HepG2 (cell line): ENCODE results near the gene PFN1. TPM values are rescaled to one million over a fixed set of nuclear protein-coding genes. Genes with fewer than 3 reads are reported as not detected.

ENCODE experiments used
- ATRX ChIP-seq: sonication (generic); formaldehyde crosslinking; IDR thresholded peaks from 2 replicates; pipeline ENCODE4 v1.4.0; 2020; ENCODE audit warnings: missing genetic modification reagents, borderline replicate concordance
- HNF4G ChIP-seq, 2 experiments: sonication (generic) in 1 of 2; formaldehyde crosslinking in 1 of 2; IDR thresholded peaks; 2 replicates each; pipeline versions ENCODE4 v1.4.0 to v1.6.1; 2011 to 2020; ENCODE audit warnings: borderline replicate concordance in 2 of 2, low read depth in 2 of 2, mild to moderate bottlenecking in 2 of 2, low read length in 1 of 2, missing genetic modification reagents in 1 of 2, moderate library complexity in 1 of 2
- KAT8 ChIP-seq: IDR thresholded peaks from 2 replicates; pipeline ENCODE4 v1.6.1; 2016; ENCODE audit warnings: missing genetic modification reagents, missing compliant biosample characterization
- KDM3A ChIP-seq: IDR thresholded peaks from 2 replicates; pipeline ENCODE4 v1.6.1; 2018; ENCODE audit warnings: low read depth, missing compliant biosample characterization
- MAZ ChIP-seq, 2 experiments: sonication (generic) in 1 of 2; formaldehyde crosslinking in 1 of 2; IDR thresholded peaks; 2 replicates each; pipeline versions ENCODE4 v1.5.0 to v1.6.1; 2012 to 2020; ENCODE audit warnings: low read depth in 2 of 2, mild to moderate bottlenecking in 2 of 2, borderline replicate concordance in 1 of 2, improper control_type of control experiment in 1 of 2, low read length in 1 of 2, missing genetic modification reagents in 1 of 2, moderate library complexity in 1 of 2
- MYC ChIP-seq: sonication (generic); formaldehyde crosslinking; IDR thresholded peaks from 2 replicates; pipeline ENCODE4 v1.9.0; 2021; ENCODE audit warnings: missing genetic modification reagents, borderline replicate concordance
- NKX3-1 ChIP-seq: sonication (generic); formaldehyde crosslinking; IDR thresholded peaks from 2 replicates; pipeline ENCODE4 v1.5.0; 2020; ENCODE audit warnings: missing genetic modification reagents
- RXRA ChIP-seq: sonication (generic); formaldehyde crosslinking; IDR thresholded peaks from 2 replicates; pipeline ENCODE4 v1.5.1; 2020; ENCODE audit warnings: missing genetic modification reagents
- SOX5 ChIP-seq: IDR thresholded peaks from 2 replicates; pipeline ENCODE4 v1.6.1; 2016; ENCODE audit warnings: borderline replicate concordance
- YY1 ChIP-seq: IDR thresholded peaks from 2 replicates; pipeline ENCODE4 v1.6.1; 2011; ENCODE audit warnings: low read length, low read depth, moderate library complexity, mild to moderate bottlenecking; ENCODE audit not compliant: insufficient read depth, insufficient replicate concordance
- ZFP36L1 ChIP-seq: sonication (generic); formaldehyde crosslinking; IDR thresholded peaks from 2 replicates; pipeline ENCODE4 v1.8.0; 2022; ENCODE audit warnings: mild to moderate bottlenecking, missing genetic modification reagents, moderate library complexity
- ZFP82 ChIP-seq: sonication (generic); formaldehyde crosslinking; IDR thresholded peaks from 2 replicates; pipeline ENCODE4 v1.5.1; 2020; ENCODE audit warnings: mild to moderate bottlenecking, missing genetic modification reagents, borderline replicate concordance
- ZNF30 ChIP-seq: sonication (generic); formaldehyde crosslinking; IDR thresholded peaks from 2 replicates; pipeline ENCODE4 v1.5.0; 2020; ENCODE audit warnings: mild to moderate bottlenecking, missing genetic modification reagents
- ZNF510 ChIP-seq: sonication (generic); formaldehyde crosslinking; IDR thresholded peaks from 2 replicates; pipeline ENCODE4 v1.4.0; 2020; ENCODE audit warnings: low read depth, mild to moderate bottlenecking, missing genetic modification reagents
- ZNF572 ChIP-seq: sonication (generic); formaldehyde crosslinking; IDR thresholded peaks from 2 replicates; pipeline ENCODE4 v1.5.1; 2020; ENCODE audit warnings: mild to moderate bottlenecking, missing genetic modification reagents
- ZNF790 ChIP-seq: sonication (generic); formaldehyde crosslinking; IDR thresholded peaks from 2 replicates; pipeline ENCODE4 v1.8.0; 2022; ENCODE audit warnings: missing genetic modification reagents, mild to moderate bottlenecking, borderline replicate concordance
- ZSCAN12 ChIP-seq: sonication (generic); formaldehyde crosslinking; IDR thresholded peaks from 2 replicates; pipeline ENCODE4 v1.9.0; 2021; ENCODE audit warnings: mild to moderate bottlenecking, missing genetic modification reagents
- ZSCAN21 ChIP-seq: sonication (generic); formaldehyde crosslinking; IDR thresholded peaks from 2 replicates; pipeline ENCODE4 v1.8.0; 2022; ENCODE audit warnings: mild to moderate bottlenecking, missing genetic modification reagents, moderate library complexity, borderline replicate concordance
- polyA plus RNA-seq, 8 experiments: library from polyadenylated mRNA; depleted of rRNA in 3 of 8; stranded (reverse) in 7 of 8; unstranded in 1 of 8; fragments of >200 nt; fragmentation: Illumina TruSeq in 4 of 8; extraction: Trizol in 4 of 8; gene quantifications; 2 replicates each; pipeline versions ENCODE4 v1.2.1 to v1.2.3, GENCODE V29; 2011 to 2016; ENCODE audit warnings: low read depth in 4 of 8, missing spikeins in 1 of 8, mixed read lengths in 1 of 8; ENCODE audit not compliant: insufficient read depth in 1 of 8
- total RNA-seq, 5 experiments: library from RNA; depleted of rRNA; stranded (reverse); fragments of >200 nt; fragmentation: Illumina TruSeq; extraction: Trizol; gene quantifications; 2 replicates each; pipeline ENCODE4 v1.2.3, GENCODE V29; 2016; ENCODE audit warnings: low read depth in 1 of 5
- TF ChIP-seq, protein P1 (sequence below): sonication (generic); formaldehyde crosslinking; IDR thresholded peaks from 2 replicates; pipeline ENCODE4 v1.5.0; 2020; ENCODE audit warnings: mild to moderate bottlenecking, missing genetic modification reagents
- TF ChIP-seq, protein P2 (sequence below): sonication (generic); formaldehyde crosslinking; IDR thresholded peaks from 2 replicates; pipeline ENCODE4 v1.5.0; 2020; ENCODE audit warnings: missing genetic modification reagents, mild to moderate bottlenecking, borderline replicate concordance
- TF ChIP-seq, protein P3 (sequence below): sonication (generic); formaldehyde crosslinking; conservative IDR thresholded peaks from 2 replicates; pipeline ENCODE4 v1.8.0; 2022; ENCODE audit warnings: low read depth, missing genetic modification reagents
- TF ChIP-seq, protein P4 (sequence below): sonication (generic); formaldehyde crosslinking; IDR thresholded peaks from 2 replicates; pipeline ENCODE4 v1.5.0; 2020; ENCODE audit warnings: mild to moderate bottlenecking, missing genetic modification reagents

Gene PFN1
- total and polyA plus RNA-seq, 2 of the 13 experiments (the other 11 are each of a cell fraction or from before 2014, with no cell fraction given) = 494 to 613 TPM

DNA sequence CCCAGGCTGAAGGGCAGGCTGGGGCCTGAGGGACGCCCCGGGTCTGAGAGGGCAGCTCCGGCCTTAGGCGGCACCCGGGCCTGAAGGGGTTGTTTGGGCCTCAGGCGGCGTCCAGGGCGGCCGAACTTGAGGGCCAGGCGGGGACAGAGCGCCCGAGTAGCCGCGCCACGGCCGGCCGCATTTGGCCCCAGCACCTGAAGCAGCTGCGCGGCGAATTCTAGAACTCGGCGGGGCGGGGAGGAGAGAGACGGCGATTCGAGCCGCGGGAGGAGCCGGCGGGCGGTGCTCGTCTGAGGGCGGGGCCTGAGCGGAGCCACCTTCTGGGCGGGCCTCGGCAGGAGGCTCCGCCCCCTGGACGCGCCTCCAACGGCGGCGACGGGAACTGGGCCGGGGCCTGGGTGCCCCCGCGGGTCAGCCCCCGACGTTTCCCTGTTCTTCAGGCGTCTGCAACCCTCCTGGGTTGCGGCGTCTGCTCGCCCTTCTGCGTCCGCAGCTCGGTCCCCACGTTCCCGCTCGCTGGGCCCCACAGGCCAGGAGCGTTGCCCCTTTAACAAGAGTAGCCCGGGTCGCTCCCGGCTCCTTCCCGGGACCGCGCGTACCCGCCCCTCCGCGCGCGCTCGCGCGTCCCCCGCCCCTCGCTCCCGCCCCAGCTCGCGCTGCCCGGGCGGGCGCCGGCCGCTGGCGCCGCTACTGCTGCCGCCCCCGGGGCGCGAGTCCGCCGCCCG is 49.1 kb upstream of the PFN1 start, which contains the start of the genes INCA1 and KIF1C (continued):
- TF ChIP-seq, protein P1, sequence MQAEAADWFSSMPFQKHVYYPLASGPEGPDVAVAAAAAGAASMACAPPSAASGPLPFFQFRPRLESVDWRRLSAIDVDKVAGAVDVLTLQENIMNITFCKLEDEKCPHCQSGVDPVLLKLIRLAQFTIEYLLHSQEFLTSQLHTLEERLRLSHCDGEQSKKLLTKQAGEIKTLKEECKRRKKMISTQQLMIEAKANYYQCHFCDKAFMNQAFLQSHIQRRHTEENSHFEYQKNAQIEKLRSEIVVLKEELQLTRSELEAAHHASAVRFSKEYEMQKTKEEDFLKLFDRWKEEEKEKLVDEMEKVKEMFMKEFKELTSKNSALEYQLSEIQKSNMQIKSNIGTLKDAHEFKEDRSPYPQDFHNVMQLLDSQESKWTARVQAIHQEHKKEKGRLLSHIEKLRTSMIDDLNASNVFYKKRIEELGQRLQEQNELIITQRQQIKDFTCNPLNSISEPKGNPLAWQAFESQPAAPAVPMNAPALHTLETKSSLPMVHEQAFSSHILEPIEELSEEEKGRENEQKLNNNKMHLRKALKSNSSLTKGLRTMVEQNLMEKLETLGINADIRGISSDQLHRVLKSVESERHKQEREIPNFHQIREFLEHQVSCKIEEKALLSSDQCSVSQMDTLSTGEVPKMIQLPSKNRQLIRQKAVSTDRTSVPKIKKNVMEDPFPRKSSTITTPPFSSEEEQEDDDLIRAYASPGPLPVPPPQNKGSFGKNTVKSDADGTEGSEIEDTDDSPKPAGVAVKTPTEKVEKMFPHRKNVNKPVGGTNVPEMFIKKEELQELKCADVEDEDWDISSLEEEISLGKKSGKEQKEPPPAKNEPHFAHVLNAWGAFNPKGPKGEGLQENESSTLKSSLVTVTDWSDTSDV (CRISPR knock-in tag) = peak; percentile 31; the same call in 1 of the 2 replicates
- TF ChIP-seq ATRX (CRISPR knock-in tag) (no peak), KDM3A (CRISPR knock-in tag) (no peak), ZNF30 (CRISPR knock-in tag) (no peak), HNF4G (IDR thresholded peaks at IDR 0.05; ENCODE audit: borderline replicate concordance, low read depth, low read length) (no peak), HNF4G (CRISPR knock-in tag; IDR thresholded peaks at IDR 0.05; ENCODE audit: borderline replicate concordance, low read depth) (0 out of 2 replicates have a peak, but pooled peaks have one; percentile 26), ZFP36L1 (CRISPR knock-in tag) (peak; percentile 83; the same call in 1 of the 2 replicates), SOX5 (CRISPR knock-in tag) (peak; percentile 34; the same call in 1 of the 2 replicates), ZNF510 (CRISPR knock-in tag) (0 out of 2 replicates have a peak, but pooled peaks have one; percentile 43), ZNF572 (CRISPR knock-in tag) (no peak), ZNF790 (CRISPR knock-in tag) (peak; percentile 61; the same call in 1 of the 2 replicates), MYC (CRISPR knock-in tag) (peak; percentile 25; the same call in 1 of the 2 replicates), NKX3-1 (CRISPR knock-in tag) (no peak), ZSCAN21 (no peak; the same call in 1 of the 2 replicates), KAT8 (CRISPR knock-in tag) (peak; percentile 39; the same call in 1 of the 2 replicates), MAZ (IDR thresholded peaks at IDR 0.05; ENCODE audit: borderline replicate concordance, low read depth, low read length) (peak; percentile 67), MAZ (CRISPR knock-in tag; IDR thresholded peaks at IDR 0.05; ENCODE audit: low read depth) (peak; percentile 66), RXRA (CRISPR knock-in tag) (peak; percentile 46; the same call in 1 of the 2 replicates), ZSCAN12 (CRISPR knock-in tag) (no peak), ZFP82 (CRISPR knock-in tag) (0 out of 2 replicates have a peak, but pooled peaks have one; percentile 30), YY1 (peak; percentile 42)
- TF ChIP-seq, protein P2, sequence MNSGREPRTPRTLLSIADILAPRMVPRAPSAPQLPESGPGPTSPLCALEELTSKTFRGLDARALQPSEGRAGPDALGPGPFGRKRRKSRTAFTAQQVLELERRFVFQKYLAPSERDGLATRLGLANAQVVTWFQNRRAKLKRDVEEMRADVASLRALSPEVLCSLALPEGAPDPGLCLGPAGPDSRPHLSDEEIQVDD (CRISPR knock-in tag) = no peak; the same call in 1 of the 2 replicates
- TF ChIP-seq, protein P3, sequence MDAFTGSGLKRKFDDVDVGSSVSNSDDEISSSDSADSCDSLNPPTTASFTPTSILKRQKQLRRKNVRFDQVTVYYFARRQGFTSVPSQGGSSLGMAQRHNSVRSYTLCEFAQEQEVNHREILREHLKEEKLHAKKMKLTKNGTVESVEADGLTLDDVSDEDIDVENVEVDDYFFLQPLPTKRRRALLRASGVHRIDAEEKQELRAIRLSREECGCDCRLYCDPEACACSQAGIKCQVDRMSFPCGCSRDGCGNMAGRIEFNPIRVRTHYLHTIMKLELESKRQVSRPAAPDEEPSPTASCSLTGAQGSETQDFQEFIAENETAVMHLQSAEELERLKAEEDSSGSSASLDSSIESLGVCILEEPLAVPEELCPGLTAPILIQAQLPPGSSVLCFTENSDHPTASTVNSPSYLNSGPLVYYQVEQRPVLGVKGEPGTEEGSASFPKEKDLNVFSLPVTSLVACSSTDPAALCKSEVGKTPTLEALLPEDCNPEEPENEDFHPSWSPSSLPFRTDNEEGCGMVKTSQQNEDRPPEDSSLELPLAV = no peak
- TF ChIP-seq, protein P4, sequence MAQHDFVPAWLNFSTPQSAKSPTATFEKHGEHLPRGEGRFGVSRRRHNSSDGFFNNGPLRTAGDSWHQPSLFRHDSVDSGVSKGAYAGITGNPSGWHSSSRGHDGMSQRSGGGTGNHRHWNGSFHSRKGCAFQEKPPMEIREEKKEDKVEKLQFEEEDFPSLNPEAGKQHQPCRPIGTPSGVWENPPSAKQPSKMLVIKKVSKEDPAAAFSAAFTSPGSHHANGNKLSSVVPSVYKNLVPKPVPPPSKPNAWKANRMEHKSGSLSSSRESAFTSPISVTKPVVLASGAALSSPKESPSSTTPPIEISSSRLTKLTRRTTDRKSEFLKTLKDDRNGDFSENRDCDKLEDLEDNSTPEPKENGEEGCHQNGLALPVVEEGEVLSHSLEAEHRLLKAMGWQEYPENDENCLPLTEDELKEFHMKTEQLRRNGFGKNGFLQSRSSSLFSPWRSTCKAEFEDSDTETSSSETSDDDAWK (CRISPR knock-in tag) = no peak
